HG03565 (cell line): ENCODE data around the gene OSBPL3.
A peak's percentile ranks its signal among the peaks of the same experiment; 100 is the strongest.

Experiments
- ATAC-seq: cut with Tn5 transposase; IDR thresholded peaks from one replicate; pipeline ENCODE4 v1.9.1; 2021; ENCODE audit warnings: mild to moderate bottlenecking, moderate library complexity; ENCODE audit not compliant: unreplicated experiment

The OSBPL3 gene

DNA sequence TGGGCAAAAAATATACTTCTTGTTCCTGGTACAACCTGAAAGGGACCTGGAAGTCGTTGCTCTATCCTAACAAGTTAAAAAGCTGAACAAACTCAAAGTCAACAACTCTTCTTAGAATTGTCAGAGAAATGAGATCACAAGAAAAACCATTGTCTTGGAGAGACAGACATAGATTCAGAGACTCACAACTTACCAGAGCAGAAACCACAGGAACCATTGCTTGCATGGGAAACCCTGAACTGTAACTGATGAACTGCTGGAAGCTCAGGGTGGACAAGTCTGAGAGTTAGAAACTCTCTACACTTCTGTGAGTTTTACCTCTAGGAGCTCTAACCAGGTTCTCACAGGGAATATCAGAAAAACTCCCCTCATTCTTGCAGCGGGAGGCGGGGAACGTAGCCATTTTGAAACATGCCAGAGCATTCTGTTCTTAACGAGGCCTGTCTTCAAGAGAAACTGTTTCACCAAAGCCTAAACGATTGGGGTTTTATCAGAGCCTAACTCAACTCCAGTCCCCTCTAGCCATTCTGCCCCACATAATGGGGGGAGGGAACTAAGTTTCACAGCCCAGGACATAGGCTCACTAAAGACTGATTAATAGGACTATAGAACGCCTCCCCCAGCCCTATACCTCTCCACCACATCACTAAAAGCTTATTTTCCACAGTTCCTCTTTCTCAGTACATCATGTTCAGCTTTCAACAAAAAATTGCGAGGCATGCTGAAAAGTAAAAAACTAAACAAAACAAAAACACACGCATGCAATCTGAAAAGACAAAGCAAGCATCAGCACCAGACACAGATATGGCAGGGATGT lies 210.8 kb downstream of the OSBPL3 start:
- no peak for ATAC-seq

DNA sequence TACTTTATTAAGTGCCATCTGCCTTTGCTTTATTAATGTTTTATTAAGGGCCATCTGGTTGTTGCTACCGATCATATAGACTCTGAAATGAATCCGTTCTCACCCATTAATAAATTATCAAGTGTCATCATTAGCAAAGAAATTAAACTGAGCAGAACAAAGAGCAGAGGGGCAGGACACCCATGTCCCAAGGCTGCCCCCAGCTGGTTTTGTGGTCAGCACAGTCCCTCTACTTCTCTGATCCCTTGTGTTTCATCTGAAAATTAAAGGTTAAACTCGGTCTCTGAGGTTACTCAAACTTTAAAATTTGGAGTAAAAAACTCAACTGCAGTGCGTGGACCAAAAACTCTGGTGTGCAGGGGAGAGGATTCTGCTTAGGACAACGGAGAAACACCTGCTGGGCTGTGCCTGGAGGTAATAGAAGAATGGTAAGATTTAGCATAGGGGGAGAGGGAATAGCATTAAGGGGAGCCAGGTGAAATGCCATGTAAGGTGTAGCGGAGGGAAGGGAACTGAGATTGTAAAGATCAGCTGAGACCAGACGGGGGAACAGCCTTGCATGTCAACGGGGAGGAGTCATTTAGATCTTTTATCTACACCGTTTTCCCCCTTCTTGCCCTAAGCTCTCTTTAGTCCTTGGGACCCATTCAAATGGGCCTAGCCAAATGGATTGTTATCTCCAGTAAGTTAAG lies 212.0 kb downstream of the OSBPL3 start:
- ATAC-seq = no peak

DNA sequence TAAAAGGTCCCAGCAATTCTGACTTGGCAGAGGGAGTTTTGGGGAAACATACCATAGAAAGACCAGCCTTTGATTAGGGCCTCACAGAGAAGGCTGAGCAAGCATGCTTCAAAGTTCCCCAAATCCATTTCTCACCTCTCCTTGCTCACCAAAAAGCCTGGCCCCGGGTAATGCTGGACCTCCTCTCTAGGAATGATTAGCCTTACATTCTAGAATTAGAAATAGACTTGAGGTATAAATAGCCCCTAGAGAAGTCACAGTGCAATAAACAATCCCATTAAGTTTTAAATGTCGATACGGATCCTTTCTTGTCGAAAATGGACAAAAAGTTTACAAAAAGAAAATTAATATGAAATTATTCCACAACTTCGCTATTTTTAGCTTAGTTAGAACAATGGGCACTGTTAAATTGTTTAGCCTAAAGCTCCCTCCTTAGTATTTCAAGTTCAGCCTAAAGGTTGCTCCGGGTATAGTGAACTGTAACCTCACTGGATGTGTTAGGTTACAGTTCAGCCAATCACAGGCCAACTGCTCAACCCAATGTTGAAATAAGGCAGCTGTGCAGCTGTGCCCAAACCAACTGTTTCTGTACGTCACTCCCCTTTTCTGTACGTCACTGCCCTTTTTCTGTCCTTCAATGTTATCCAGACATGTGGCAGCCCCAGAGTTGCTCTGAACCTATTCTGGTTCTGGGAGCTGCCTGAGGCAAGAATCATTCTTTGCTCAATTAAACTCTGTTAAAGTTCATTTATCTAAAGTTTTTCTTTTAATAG lies 214.8 kb downstream of the OSBPL3 start:
- ATAC-seq = no peak

DNA sequence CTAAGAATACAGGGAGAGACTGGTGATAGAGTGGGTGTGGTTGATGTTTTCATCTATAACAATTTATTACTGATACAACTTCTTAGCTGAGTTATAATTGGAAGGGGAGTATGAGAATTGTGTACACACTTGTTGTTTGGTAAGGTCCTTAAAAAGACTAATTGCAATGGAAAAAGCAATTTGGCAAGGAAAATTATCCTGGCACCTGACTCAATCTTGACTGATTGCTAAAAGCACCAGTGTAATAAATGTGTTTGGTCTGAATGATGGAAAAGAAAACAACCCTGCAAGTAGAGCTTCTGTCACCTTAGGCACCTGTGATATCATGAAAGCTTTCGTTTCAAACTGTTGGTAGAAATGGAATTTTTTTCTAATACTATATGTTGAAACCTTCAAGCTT lies 216.0 kb downstream of the OSBPL3 start:
- ATAC-seq = no peak

DNA sequence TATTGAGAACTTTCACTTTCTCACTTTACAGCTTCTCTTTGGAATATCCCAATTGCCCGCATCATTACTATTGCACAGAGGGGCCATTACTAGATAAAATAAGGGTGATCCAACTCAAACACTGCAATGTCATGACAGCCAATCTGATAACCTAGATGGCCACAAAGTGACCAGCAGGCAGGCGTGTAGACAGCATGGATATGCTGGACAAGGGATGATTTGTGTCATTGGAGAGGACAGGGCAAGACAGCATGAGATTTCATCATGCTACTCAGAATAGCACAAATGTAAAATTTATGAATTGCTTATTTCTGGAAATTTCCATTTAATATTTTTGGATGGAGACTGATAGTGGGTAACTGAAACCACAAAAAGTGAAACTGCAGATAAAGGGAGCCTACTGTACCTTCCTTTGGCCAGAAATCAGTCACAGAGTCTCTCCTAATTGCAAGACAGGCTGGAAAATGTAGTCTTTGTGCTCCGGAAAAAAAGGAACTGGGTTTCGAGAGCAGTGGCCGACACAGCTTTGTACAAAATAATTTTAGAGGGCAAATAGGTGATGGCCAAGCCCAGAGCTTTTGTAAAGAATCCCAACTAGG lies 216.6 kb downstream of the OSBPL3 start:
- no peak for ATAC-seq

DNA sequence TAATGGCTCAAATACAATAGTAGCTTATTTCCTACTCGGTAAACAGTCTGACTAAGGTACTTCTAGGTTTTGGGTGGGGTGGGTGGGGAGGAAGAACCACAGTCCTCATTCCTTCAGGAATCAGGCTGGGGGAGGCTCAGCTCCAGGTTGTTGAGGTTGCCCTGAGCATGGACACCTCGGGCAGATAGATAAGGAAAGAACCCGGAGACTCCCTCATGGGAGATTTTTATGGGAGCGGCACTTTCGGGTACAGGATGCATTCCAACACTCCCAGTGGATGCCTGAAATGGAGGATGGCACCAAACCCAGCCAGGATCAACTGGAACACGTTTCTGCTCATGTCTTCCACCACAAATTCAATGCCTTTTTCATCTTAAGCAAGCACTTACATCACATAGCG lies 217.2 kb downstream of the OSBPL3 start:
- no peak for ATAC-seq

DNA sequence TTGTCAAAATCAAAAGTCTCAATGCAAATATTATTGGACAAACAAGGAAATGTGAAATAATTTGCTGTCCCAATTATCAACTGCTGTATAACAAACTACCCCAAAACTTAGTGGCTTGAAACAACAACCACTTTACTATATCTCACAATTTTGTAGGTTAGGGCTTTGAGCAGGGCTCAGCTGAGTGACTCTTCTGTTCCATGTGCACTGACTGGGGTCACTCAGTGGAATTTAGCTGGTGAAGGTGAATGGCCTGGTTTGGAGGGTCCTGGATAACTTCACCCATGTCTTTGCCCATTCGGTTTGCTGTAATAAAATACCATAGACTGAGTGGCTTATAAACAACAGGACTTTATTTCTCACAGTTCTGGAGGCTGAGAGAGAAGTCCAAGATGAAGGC lies 219.0 kb downstream of the OSBPL3 start:
- ATAC-seq = no peak

DNA sequence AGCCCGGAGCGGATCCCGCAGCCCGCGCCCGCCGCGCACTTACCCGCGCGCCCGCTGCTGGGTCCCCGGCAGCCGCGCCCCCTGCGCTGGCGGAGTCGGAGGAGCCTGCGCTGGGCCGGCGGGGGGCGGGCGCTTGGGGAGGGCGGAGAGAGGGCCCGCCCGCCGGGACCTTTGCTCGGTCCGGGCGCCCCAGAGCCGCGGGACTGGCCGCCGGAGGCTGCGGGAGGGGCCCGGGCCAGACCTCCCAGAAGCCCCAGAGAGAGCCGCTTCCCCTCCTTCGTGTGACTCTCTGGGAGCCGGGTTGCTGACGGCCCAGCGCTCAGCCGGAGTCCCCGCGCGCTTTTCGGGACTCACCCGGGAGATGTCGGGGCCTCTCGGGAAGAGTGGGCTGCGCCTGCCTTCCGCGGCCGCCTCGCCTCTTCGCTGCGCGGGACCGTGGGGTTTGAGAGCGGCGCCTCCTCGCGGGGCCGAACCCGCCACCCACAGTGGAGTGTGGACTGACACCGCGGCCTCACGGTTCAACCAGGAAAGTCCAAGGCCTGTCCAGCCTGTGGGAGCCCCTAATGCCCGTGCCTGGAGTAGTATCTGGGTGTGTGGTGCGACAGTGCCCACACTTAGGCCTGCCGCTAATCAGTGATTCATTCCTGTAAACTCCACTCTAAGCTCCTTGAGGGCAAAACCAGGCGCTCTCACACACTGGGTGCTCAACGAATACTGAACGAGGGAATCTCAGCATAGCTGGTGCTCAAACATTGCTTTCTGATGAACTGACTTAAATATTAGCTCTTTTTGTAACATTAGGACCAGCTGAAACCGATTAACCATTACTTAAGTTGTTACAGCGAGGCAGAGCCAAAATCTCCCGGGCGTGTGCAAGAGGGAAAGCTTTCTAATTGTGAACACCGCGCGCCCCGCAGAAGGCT lies 222.4 kb downstream of the OSBPL3 start, which contains the start of gene GSDME:
TSS of gene GSDME (minus strand) at position 112 of the 923 bp plus-strand sequence. CDS start 7,690 bp downstream, outside the sequence.
- ATAC-seq = no peak

DNA sequence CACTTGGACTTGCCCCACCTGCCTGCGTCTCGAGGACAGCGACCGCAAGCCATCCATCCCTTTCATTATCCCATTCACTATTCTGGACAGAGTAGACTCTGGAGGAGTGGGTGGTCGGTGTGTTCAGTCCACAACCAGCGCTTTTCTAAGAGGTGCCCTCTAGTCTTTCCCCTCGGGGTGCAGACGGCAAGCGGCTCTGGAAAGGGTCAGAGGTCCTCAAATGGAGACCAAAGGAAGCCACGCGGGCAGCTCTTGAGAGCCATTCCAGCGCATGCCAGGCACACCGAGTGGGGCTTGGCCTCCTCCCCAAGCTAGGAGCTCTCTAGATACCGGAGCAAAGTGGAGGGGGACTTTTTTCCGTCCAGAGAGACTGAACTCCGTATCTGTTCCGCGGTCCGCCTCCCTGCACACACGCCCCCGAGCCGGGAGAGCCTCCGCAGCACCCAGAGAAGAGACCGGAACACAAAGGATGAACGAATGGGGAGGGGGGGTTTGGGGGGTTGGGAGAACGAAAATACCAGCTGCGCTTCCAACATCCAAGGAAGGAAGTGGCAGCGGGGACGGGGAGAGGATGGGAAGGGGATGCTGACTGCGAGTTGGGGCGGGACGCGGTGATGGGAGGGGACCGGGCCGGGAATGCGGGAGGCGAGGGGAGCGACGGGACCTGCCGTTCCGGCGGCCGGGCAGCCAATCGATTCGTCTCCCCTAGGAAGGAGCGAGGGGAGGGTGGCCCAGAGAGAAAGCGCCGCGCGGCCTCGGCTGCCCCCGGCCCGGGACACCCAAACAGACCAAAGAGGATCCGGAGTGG lies 223.2 kb downstream of the OSBPL3 start:
- ATAC-seq = no peak

DNA sequence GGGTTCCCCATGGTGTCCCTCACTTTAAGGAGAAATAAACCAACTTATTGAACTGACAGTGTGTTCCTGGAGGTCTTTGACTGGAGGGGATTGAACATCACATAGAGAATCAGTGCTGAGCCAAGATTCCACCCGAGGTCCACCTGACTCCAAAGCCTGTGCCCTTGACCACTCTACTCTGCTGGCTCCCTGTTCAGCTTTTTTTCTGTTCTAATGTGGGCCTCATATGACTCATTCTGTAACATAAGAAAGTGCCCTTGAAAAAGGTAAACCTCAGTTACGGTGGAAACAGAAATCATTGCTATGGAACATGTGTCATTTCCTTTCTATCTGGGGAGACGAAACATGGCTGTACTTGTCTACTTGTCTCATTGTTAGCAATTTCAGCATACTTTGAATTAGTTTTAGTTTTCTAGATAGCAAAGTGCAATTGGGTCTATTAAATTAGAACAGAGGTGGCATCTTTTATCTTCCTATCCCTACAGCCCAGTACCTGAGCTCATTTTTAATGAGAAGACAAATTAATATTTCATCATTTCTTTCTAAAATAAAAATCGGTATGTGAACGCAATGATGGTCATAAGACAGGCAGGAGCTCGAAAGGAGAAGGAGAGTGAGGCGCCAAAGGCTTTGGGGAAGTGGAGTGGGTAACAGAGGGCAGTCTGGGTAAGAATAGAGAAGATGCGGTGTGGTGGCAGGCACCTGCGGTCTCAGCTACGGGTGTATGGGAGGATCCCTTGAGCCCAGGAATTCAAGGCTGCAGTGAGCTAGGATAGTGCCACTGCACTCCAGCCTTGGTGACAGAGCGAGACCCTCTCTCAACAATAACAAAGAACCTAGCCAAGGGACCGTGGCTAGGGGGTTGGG lies 224.2 kb downstream of the OSBPL3 start:
- peak; percentile 60 for ATAC-seq

DNA sequence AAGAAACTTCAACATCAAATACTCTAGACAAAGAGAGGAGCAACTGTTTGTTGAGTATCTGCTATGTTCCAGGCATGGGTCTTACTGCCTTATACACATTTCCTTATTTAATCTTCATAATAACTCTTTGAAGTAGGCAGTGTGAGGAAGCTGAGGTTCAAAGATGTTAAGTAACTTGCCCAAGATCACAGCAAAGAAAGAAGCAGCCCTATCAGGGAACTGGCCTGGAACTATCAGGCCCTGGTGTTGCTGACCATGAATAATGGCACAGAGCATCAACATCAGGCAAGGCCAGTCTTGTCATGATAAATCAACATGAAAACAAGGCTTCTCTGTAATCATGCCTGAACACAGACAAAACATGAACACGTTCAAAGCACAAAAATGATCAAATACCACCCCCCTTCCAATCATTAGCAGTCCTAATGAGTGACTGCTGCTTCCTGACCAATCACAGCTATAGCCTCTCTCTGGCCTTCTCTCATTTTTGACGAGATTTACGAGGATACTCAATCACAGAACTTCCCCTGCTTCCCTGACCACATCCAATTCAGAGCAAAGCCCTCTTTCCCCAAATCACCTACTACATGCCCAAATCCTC lies 225.0 kb downstream of the OSBPL3 start:
- ATAC-seq = no peak

DNA sequence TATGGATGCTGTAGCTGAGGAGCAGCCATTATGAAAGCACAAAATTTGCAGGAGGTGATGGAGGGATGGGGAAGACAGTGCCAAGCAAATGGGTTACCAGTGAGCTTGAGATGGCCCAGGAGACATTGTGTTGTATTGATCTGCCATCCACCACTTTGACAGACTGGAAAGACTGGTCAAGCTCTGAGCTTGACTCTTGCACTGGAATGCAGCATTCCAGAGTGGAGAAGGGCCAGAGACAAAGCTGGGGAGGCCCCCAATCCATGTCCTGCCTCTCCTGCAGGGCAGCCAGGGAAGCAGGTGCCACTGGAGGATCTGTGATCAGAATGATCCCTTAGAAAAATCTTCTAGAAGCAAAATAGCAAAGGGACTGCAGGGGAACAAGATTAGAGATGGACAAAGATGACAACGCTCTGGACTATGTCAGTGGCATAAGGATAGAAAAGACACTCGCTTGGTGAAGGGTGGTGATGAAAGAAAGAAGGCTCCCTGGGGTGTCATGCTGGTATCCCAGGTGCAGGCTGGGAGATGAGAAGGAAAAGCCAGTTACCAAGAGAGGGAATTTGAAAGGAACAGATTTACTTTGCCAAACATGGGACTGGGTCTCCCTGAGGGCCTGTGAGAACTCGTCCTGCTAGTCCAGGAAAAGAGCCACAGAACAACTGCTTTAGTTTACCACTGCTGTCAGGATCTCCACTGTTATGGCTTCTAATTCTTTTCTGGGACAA lies 227.7 kb downstream of the OSBPL3 start:
- no peak for ATAC-seq

DNA sequence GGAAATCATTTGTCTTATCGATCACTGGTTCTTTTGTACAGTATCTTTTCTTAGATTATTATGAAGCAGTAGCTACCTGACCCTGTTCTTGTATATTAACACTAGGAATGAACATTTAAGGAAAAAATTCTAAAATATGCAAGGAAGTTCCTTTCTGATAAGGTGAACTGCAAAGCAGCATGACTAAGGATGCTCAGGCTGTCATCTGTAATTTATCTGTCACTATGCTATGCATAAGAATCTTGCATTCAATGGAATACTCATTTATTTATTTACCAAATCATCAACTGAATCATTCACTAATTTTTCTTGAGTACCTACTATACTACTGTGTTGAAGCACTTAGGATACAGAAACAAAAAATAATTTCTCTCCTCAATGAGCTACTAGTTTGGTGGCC lies 228.5 kb downstream of the OSBPL3 start:
- ATAC-seq = no peak

DNA sequence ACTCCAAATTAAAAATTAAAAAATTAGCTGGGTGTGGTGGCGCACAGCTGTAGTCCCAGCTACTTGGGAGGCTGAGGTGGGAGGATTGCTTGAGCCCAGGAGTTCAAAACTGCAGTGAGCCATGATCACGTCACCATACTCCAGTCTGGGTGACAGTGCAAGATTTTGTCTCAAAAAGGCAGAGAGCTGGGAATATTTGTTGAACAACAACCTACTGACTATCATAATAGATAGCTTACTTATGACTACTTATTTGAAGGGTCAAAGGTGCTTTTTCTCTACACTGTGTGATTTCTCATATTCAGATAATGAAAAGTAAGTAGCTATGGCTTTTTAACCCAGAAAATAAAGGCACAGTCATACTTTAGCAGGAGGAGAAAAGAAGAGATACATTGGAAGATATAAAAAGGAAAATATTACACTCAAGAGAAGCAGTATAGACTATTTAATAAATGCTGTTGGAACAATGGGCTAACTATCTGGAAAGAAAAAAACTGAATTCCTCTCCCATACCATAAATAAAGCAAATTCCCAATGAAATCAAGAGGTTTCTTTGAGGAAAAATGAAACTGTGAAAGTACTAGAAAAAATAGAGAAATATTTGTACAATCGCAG lies 229.4 kb downstream of the OSBPL3 start:
- ATAC-seq = no peak

DNA sequence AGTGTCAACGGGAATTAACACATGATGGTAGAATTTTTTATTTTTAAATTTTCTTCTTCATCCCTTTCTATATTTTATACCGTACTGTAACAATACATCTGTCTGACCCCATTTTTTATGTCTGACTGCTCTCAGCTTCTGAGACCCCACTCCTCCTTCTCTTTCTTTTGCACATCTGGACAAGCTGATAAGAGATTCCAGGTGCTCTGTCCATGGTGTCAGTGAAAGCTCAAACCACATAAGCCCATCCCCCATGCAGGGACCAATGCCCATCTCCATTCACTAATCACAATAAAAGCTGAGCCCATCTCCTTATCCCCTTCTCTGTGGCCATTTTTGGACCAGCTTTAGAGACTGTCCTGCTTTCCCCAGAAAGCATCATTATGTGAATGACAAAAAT lies 231.5 kb downstream of the OSBPL3 start:
- ATAC-seq = no peak
